ENCODE data around the gene C3orf80.

DNA sequence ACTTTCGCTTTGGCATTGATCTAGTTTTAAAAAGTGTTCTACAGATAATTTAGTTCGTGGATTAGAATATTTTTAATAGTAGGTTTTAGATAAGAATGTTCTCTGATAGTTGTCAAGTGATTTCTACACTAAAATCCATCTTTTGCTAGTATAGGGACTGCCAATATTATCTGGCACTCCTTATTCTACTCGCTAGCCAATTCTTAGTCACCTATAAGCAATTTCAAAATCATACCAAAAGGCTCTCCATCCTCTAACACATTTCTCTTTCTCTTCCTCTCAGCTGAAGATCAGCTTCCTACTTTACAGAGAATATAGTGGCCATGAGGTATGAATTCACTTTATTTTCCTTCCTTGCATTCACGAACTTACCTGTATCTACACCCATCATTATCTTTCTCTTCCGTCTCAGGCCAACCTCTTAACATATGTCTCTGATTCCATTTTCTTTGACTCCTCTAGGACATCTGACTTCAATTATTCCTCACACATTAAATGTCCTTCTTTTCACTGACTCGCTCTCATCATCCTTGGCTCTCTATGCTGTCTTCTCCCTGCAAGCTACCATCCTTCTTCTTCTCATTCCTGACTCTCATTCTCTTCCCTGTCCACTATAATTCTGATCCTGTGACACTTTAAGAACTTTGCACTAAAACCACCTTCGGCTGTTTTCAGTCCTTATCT is 35.5 kb downstream of the C3orf80 start:
- TF ChIP-seq CTCF (optimal IDR thresholded peaks at IDR 0.05 in 1 of 3, IDR thresholded peaks at IDR 0.05 in 1 of 3, conservative IDR thresholded peaks at IDR 0.05 in 1 of 3; ENCODE audit: extremely low read depth in 1 of 3, insufficient read depth in 2 of 3, low read length in 3 of 3) (no peak), EZH2 (IDR thresholded peaks at IDR 0.05; ENCODE audit: low read length) (no peak)
